ENCODE data around the gene S100A7A. TPM values are rescaled to one million over a fixed set of nuclear protein-coding genes. Genes with fewer than 3 reads are reported as not detected.
A peak's percentile ranks its signal among the peaks of the same experiment; 100 is the strongest.
"Not testable (repeated sequence)": the region's sequence is repeated elsewhere in the genome, so short reads cannot be mapped to it uniquely, and the experiment has no call there.

S100A7A gene
- total RNA-seq, 1 experiment from 2014 or later = not detected

DNA sequence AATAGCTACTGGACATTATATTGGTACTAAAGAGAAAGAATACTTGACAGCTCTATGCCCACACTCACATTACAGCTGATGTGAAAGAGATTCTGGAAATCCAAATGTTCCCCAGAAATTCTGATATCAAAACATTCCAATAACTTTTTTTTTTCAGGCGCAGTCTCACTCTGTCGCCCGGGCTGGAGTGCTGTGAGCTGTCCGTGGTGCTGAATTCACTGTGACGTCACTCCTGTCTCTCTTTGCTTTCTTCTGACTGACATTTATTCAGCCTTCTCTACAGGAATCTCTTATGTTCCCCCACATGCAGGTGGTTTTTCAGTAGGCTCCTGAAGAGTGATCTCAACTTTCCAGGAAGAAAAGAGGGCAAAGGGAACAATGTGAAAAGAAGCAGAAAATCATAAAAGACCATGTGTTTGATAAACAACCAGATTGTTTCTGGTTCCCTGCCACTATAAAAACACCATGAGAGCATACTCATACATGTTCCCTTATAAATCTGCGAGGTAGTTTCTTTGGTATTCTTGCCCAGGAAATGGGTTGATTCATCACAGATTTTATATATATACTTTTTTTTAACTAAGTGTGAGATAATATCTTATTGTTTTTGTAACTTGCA, 6.2 kb downstream of the S100A7A start:
- DNase-seq (ENCODE audit: low read depth) = peak; percentile 59

DNA sequence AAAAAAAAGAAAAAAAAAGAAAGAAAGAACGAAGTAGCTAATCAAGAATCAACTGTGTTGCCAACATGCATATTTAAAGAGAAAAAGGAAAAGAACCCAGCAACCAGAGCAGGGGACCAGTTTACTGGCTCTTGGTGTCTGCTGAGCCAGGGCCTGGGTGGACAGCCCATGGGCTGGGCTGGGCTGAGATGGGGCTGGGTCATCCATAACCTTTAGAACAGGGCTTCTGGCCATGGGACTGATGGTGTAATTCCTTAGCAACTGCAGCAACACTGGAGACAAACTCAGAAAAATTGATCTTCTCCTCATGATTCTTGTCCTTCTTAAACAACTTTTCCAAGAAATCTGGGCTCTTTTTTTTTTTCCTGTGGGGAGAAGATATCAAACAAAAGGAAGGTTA, 10.5 kb downstream of the S100A7A start:
- no peak for DNase-seq (ENCODE audit: low read depth)

DNA sequence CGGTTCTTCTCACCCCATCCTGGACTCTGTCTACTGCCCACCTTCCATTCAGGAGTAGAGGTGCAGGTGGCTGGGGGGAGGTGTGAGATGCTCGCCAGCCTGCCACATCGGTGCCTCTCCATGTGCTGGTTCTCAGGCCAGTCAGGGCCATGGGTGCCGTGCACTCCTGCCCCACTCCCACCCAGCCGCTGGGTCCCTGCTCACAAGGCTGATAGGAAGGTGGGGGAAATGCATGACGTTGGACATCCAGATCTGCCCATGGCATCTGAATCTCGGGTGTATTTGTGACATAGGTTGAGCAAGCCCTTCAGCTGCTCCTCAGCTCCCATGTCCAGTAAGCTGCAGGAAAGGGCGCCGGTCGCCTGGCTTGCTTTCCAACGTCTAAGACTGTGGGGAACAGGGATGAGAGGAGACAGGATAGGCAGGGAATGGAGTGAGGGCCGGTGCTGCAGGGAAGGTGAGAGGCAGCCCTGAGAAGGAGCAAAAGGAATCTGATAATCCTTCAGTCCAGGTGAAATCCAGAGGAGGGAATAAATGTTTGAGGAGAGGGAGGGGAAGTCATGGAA, 11.8 kb downstream of the S100A7A start:
- DNase-seq (ENCODE audit: low read depth) = no peak

DNA sequence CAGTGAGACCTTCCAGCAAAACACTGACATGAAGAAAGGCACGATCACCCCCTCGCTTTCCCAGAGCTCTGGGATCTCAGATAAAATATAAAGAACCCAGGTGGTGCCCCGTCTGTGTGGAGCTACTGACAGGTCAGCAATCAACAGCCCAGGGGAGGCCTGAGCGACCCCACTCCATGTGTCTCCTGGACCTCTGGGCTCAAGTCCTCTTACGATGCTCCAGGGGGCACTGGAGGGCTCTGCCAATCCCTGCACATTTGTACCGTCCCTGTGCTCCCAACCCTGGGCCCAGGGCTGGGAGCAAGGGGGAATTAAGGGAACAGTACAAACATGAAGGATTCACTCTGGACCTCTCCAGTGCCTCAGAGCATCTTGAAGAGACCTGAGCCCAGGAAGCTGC, 12.5 kb downstream of the S100A7A start:
- no peak for DNase-seq (ENCODE audit: low read depth)

DNA sequence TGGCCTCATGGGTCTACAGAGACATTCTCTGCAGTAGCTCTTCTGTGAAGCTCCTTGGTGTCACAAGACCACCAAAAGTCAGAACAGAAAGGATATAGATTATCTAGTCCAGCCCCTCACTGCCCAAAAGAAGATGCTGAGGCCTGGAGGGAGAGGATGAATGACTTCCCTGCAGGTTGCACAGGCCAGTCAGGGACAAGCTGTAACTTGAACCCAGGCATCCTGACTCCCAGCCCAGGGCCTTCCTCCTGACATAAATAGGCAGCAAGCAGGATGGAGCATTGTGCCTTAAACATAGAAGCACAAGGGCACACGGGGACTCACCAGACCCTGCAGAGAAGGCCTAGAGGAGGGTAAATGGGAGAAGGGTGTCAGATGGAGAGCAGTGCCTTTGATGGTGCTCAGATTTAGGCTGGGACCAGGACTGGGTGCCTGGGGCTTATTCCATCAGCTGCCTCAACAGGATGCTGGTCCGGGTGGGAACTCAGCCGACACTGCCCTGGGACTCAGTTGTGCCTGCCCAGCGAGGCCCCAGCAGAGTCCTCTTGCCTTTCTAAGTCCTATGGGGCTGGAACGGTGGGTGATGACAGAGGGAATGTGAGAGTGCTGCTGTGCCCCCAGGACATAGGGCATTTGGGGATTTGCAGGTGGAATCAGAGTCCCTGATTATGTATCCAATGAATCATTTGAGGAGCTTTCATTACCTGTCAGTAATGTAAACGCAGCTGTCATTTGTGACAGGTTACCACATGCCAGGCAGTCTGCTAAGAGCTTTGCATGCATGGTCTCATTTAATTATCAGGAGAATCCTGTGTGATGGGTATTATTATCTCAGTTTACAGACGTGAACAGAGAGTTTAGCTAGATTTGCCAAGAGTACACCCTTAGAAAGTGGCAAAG, 13.2 kb downstream of the S100A7A start:
- DNase-seq (ENCODE audit: low read depth) = no peak

DNA sequence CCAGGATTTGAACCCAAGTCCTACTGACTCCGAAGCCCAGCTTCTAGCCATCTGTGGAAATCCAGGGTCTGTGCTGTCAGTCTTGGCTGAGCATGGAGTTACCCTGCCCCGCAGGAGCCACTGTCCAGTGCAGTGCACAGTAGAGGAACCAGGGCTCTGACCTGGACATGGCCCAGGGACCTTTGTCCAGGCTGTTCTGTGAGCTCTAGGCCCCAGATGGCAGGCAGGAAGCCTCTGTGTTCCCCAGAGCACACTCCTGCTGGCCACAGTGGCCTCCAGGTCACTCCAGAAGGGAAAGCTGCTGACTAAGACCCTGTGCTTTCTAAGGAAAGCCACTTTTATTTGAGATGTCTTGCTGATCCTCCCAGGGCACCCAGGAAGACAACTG, 13.8 kb downstream of the S100A7A start:
- DNase-seq (ENCODE audit: low read depth) = no peak

DNA sequence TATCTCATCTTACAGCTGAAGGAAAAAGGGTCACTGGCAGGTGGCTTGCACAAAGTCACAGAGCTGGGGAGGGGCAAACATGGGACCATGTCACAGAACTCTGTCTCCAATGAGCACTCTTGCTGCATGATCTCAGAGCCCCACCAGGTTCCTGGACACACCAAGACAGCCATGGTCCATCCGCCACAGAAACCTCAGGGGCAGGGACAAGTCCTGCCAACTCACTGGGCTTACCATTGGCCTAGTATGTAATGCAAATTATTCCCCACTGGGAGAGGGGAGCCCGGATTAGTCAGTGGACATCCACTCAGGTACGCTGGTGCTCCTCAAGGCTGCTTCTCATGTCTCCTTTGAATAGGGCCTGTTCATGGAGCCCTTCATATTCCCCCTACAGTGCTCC, 14.2 kb downstream of the S100A7A start:
- DNase-seq (ENCODE audit: low read depth) = no peak

DNA sequence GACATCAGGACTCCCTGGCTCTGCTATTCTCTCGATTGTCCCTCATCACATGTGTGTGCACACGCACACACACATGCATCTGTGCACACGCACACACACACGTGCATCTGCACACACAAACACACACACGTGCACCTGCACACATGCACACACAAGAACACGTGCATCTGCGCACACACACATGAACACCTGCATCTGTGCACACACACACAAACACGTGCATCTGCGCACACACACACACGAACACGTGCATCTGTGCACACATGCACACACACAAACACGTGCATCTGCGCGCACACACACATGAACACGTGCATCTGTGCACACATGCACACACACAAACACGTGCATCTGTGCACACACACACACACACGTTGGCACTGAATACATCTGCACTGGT, 14.7 kb downstream of the S100A7A start:
- DNase-seq (ENCODE audit: low read depth) = no peak

DNA sequence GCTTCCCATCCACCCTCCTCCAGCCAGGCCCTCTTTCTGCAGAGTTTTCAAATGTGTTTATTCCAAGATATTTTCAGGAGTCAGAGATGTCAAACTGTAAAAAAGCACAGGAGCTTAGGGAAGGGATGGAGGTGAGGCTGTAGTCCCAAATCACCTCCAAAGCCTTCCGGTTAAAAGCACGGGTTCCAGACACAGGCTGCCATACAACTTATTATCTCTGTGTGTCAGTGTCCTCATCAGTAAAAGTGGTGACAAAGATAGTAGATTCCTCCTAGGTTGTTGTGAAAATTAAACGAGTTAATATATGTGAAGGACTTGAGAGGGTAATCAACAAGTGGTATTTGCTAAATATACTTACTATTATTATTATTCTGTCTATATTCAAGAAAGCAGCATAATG, 15.1 kb downstream of the S100A7A start:
- DNase-seq (ENCODE audit: low read depth) = no peak

DNA sequence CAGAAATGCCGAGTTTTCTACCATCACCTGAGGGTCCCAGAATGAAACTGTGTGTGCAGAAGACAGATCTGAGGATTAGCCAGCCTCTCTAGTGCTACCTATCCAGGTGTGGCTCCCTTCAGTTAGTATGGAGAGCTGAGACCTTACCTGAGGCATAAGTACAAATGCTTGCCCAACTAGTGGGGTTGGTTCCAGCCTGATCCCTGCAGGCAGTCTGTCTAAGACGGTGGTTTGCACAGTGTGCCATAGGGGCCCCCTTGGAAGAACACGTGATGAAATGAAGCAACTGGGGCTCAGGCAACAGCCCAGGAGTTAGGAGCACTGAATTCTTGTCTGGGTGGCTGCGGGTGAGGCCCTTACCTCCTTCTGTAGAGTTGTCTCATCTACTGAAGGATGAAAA, 15.6 kb downstream of the S100A7A start:
- DNase-seq (ENCODE audit: low read depth) = no peak

DNA sequence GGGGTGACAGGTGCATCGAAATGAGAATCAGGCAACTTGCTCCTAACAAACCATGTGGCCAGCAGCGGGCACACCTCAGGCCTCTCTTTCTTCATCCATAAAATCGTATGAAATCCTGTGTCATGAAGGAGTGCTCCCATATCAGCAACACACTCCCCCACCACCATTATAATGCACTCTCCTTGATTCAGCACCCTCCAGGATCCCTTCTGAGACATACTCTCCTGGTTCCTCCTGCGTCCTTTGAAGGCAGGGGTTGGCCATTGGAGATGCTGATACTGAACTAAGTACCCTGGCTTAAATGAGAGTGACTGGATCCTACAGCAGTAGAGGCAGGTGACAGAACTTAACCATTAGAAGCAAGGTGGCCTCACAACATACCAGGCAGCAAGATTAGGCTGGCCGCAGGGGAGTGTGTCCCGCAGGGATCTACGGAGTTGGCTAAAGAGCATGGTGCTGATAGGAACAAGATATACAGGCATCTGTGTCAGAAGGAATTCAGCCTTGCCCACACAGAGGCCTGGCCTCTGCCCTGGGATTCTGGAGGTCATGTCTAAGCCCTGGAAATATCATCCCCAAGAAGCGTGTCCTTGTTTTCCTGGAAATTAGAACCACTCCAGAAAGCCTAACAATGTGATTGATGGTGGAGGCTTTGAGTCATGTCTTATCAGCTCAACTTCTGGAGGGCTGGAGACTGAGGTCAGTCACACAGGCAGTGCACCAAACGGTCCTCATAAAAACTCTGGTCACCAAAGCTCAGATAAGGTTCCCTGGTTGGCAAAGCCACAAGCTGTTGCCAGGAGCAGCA, 16.8 kb downstream of the S100A7A start:
- DNase-seq (ENCODE audit: low read depth) = no peak

DNA sequence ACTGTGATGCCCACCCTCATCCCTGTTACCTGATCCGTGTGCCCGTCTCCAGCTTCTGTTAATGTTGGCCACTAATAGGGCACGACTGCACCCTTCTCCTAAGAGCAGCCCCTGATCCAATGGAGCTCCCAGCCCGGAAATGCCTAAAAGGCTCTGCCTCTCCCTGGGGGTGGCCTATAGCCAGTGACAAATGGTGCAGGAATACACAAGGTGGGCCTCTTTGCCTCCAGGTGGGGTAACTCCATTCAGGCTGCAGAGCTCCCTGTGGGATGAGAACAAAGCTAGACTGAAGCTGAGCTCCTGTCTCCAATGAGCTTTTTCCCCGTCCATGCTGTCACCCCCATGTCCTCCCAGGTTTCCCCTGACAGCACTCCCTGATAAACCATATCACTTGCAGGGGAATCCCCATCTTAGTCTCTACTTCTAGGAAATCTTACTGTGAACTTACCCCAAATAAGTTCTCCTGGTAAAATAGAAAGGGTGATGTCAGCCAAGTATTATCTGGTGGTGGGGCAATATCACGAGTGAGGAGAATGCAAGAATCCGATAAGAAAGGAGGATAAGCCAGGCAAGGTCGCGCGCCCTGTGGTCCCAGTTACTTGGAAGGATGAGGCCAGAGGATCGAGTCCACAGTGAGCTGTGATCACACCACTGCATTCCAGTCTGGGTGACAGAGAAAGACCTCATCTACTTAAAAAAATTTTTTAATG, 18.6 kb downstream of the S100A7A start:
- no peak for DNase-seq (ENCODE audit: low read depth)

DNA sequence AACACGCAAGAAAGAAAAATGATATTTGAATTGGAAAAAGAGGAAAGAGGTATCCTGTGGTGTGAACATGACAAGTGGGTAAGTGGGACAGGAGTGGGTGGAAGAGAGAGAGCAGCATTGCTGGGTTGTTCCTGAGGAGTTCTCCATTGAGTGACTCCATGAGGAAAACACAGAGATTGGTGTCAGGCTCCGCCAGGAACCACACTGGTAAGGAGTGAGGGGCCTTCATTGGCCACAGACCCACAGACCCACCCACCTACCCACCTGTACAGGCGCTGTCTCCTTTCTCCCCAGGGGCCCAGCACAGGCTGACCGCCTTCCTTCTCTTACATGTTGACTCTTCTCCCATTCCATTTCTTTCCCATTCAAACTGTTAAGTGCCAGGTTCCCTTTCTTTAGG, 20.9 kb downstream of the S100A7A start:
- DNase-seq (ENCODE audit: low read depth) = no peak

DNA sequence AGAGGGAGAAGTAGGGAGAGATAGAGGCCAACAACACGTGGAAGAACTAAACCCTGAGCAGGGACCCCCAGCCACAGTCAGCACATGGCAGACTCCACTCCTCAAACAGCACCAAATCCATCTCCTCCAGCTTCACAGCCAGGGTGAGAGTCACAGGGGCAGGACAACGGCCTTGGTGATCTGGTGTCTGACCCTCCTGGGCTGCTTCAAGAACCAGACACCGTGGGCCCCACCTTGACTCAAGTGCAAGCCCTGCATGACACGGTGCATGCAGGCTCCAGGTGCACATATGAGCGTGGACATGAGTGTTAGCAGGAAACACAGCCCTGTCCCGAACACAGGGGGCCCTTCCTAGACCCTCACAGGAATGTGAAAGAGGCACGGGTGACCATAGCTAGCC, 22.3 kb downstream of the S100A7A start:
- no peak for DNase-seq (ENCODE audit: low read depth)

DNA sequence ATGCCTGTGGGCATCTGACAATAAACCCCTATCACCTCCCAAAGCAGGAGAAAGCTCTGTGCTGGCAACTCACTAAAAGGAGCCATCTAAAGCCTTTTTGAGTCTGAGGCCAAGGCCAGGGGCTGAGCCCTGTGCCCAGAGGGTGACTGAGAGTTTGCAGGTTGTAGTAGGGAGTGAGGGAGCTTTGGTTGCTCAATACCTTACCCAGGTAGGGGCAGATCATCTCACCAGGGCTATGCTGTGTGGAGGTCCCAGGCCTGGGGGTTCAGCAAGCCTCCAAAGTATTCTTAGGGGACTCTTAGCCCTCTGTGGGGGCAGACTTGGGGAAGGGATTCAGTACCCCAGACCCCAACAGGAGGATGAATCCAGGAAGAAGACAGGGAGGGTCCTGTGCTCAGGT, 23.0 kb downstream of the S100A7A start:
- DNase-seq (ENCODE audit: low read depth) = no peak

DNA sequence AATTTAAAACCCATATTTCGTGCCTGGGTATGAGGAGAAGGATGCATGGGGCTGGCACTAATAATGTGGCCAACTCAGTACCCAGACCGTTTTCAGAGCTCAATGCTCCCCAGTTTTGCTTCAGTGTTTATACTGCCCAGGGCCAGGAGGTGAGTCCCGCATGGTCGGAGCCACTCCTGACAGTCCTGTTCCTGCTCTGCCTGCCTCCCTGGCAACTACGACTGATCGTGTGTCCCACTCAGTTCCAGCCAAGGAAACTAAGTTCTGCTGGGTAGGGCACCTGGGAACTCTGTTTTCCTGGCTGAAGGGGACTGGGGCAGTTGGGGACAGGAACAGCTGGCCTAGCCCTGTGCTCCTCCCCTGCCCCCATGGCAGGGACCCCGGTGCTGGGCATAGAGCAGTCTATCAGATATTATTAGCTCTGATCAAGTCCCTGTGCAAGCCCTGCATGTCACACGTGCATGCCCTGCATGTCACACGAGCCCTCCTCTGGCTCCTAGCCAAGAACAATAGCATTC, 25.0 kb downstream of the S100A7A start:
- no peak for DNase-seq (ENCODE audit: low read depth)

DNA sequence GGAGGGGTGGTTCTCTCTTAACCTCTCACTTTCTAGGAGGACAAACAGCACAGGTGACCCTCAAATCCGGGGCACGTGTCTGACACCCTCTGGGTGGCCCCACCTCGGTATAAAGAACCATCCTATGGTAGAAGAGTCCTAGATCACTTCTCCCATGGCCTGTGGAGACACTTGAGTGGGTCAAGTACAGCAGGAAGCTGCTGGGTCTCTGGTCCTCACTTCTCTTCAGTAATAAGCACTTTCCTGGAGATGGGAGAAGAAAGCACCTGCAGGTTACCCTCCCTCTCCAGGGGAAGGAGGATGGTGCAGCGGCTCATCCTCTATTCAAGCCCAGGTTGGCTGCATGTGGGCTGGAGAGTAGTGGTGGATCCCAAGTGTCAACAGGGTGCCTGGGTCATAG, 27.2 kb downstream of the S100A7A start:
- no peak for DNase-seq (ENCODE audit: low read depth)

DNA sequence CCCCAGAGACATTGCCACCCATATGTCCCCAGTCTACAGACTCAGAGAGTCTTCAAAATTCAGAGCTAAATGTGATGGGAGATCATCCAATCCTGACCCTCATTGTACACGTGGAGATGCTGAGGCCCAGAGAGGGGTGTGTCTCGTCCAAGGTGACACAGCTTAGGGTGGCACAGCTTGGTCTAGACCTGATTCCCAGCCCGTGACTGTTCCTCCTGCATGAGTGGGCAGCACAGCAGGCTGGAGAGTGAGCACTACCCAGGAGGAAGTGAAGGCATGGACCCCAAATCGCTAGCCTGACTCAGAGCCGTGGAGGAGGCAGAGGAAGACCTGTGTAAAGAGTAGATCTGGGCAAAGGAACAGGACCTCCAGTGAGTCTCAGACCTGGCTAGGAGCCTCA, 27.8 kb downstream of the S100A7A start:
- DNase-seq (ENCODE audit: low read depth) = no peak

DNA sequence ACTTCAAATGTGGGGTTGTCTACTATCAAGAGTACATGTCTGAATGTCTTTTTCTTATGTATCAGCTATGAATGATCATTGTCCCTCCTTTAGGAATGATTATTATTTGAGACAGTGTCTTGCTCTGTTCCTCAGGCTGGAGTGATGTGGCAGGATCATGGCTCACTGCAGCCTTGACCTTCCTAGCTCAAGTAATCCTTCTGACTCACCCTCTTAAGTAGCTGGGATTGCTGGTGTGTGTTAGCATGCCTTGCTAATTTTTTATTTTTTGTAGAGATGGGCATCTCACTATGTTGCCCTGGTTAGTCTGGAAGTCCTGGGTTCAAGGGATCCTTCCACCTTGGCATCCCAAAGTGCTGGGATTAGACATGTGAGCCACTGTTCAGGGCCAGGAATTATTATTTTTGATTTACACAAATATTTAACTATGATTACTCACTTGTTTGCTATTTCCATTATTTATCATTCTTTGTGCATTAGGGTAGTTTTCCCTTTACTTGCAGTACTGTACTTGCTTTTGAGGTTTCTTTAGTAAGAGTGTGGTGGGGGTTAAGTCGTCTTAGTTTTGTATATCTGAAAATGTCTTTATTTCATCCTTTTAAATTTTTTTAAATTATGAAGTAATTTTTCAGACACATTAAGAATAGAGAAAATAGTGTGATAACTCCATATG, 31.3 kb downstream of the S100A7A start:
- DNase-seq (ENCODE audit: low read depth) = peak; percentile 25

DNA sequence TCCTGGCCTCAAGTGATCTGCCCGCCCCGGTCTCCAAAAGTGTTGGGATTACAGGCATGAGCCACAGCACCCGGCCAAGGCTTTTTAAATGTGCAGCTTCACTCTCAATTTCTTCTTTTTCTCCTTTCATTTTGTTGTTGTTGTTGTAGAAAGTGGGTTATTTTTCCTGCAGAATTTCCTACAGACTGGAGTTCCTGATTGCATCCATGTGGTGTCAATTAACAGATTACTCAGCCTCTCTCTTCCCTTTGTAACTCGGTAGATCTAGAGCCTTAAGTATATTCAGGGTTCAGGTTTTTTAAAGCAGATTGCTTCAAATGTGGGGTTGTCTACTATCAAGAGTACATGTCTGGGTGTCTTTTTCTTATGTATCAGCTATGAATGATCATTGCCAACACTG, 32.5 kb downstream of the S100A7A start:
- DNase-seq (ENCODE audit: low read depth) = not testable (repeated sequence)

DNA sequence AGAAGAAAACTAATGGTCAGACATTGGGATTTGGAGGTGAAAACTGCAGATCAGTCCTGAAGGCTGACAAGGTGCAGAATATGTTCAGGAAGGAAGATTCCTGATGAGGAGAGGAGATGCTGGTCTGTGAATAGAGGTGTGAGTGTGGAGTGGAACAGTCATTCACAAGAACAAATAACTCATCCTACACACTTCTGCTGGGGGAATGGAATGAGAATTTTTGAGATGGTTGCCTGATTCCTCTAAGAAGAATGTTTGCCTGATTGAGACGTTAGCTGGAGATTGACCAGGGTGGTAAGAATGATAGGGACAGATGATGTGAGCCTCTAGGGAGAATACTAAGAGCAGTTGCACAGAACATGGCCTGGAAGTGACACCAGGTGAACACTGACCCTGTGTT, 40.1 kb downstream of the S100A7A start:
- no peak for DNase-seq (ENCODE audit: low read depth)
